H1 (cell line): ENCODE data around the gene TTC29. TPM values are rescaled to one million over a fixed set of nuclear protein-coding genes. Genes with fewer than 3 reads are reported as not detected.
A peak's percentile ranks its signal among the peaks of the same experiment; 100 is the strongest.

Experiments used
- ASH2L ChIP-seq: fragments of 200-600, 300-600 bp; sonication (generic); IDR thresholded peaks from one replicate; pipeline ENCODE4 v1.7.1; 2017; ENCODE audit warnings: low read length
- CHD7 ChIP-seq: fragments of 300-600 bp; sonication (generic); IDR thresholded peaks from 2 replicates; pipeline ENCODE4 v1.7.1; 2012; ENCODE audit warnings: low read length, moderate library complexity, mild to moderate bottlenecking, inconsistent platforms; ENCODE audit not compliant: insufficient replicate concordance
- GABPA ChIP-seq: IDR thresholded peaks from 2 replicates; pipeline ENCODE4 v1.6.1; 2011; ENCODE audit warnings: mild to moderate bottlenecking, low read length, moderate library complexity, borderline replicate concordance; ENCODE audit not compliant: insufficient read depth
- SIN3A ChIP-seq, 2 experiments: IDR thresholded peaks in 1 of 2; conservative IDR thresholded peaks in 1 of 2; 2 replicates each; pipeline ENCODE4 v1.6.1; 2011 to 2012; ENCODE audit warnings: low read length in 2 of 2, improper control_type of control experiment in 1 of 2, low read depth in 1 of 2, mild to moderate bottlenecking in 1 of 2
- SIX5 ChIP-seq: IDR thresholded peaks from 2 replicates; pipeline ENCODE4 v1.6.1; 2011; ENCODE audit warnings: mild to moderate bottlenecking, low read depth, low read length
- SP4 ChIP-seq: IDR thresholded peaks from 2 replicates; pipeline ENCODE4 v1.6.1; 2012; ENCODE audit warnings: low read length, inconsistent platforms
- ZNF274 ChIP-seq: IDR thresholded peaks from 2 replicates; pipeline ENCODE4 v1.7.0; 2012; ENCODE audit warnings: low read length, borderline replicate concordance; ENCODE audit errors: extremely low read depth
- polyA plus RNA-seq, 7 experiments: library from polyadenylated mRNA; depleted of rRNA in 3 of 7; stranded (reverse) in 5 of 7; unstranded in 2 of 7; fragments of >200 nt in 5 of 7; fragments of 200-250 nt in 2 of 7; gene quantifications; 1 replicate in 5 of 7; 2 replicates in 1 of 7; 4 replicates in 1 of 7; pipeline versions ENCODE4 v1.2.1 to v1.2.3, GENCODE V29; 2011 to 2013; ENCODE audit warnings: missing spikeins in 2 of 7, mixed read lengths in 2 of 7
- total RNA-seq: library from RNA; stranded (reverse); fragmentation: NEBNext Ultra II Directional; extraction: Animal tissue kit (Norgen Biotek cat#: 25700); gene quantifications from 2 replicates; pipeline ENCODE4 v1.2.1, GENCODE V29; 2021
- TF ChIP-seq, protein P1 (sequence below): IDR thresholded peaks from 2 replicates; pipeline ENCODE4 v1.6.1; 2011; ENCODE audit warnings: low read depth, mild to moderate bottlenecking, low read length; ENCODE audit not compliant: insufficient read depth
- TF ChIP-seq, protein P2 (sequence below): IDR thresholded peaks from 2 replicates; pipeline ENCODE4 v1.6.1; 2012; ENCODE audit warnings: inconsistent platforms

The TTC29 gene
- total and polyA plus RNA-seq, 2 of the 8 experiments (the other 6 are each of a cell fraction or from before 2014, with no cell fraction given): 0.28 TPM; not detected in 1

GRCh38 chr4:146945556-146946374, at the start of gene TTC29 (continued):
- TF ChIP-seq, protein P1, sequence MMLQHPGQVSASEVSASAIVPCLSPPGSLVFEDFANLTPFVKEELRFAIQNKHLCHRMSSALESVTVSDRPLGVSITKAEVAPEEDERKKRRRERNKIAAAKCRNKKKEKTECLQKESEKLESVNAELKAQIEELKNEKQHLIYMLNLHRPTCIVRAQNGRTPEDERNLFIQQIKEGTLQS: no peak
- no peak for TF ChIP-seq CHD7
- no peak for TF ChIP-seq ZNF274
- TF ChIP-seq SP4: no peak
- TF ChIP-seq ASH2L: peak; percentile 33
- peak; percentile 76 to 97; a peak in 2 of 4 replicates for TF ChIP-seq SIN3A (conservative IDR thresholded peaks at IDR 0.05 in 1 of 2, IDR thresholded peaks at IDR 0.05 in 1 of 2; ENCODE audit: low read depth in 1 of 2, low read length in 2 of 2)
- TF ChIP-seq SIX5: no peak
- TF ChIP-seq GABPA: no peak
- TF ChIP-seq, protein P2, sequence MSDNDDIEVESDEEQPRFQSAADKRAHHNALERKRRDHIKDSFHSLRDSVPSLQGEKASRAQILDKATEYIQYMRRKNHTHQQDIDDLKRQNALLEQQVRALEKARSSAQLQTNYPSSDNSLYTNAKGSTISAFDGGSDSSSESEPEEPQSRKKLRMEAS: no peak
